Breast epithelium (tissue), 3 donors: ENCODE measurements around the gene MED29.

ENCODE experiments used
- CTCF ChIP-seq, 3 donors: fragments of 450-650 bp; IDR thresholded peaks; one replicate each; pipeline ENCODE4 v1.5.1; 2016 to 2017; ENCODE audit warnings: antibody characterized with exemption in 3 of 3, mild to moderate bottlenecking in 3 of 3, moderate library complexity in 3 of 3
- POLR2A ChIP-seq: fragments of 450-650 bp; IDR thresholded peaks from one replicate; pipeline ENCODE4 v1.6.1; 2016; ENCODE audit warnings: antibody characterized with exemption, mild to moderate bottlenecking, moderate library complexity
- POLR2AphosphoS5 ChIP-seq, 3 donors: sonication (generic); formaldehyde crosslinking; IDR thresholded peaks; one replicate each; pipeline ENCODE4 v1.6.1; 2017; ENCODE audit warnings: antibody characterized with exemption in 3 of 3

- TF ChIP-seq CTCF (IDR thresholded peaks at IDR 0.05) (no peak), POLR2A (no peak), POLR2AphosphoS5 (IDR thresholded peaks at IDR 0.05) (no peak)
Observed at GRCh38 chr19:39384839-39385568, 6.2 kb upstream of the MED29 start.
